ENCODE data around the gene FAM83G.
"Not testable (repeated sequence)": the region's sequence is repeated elsewhere in the genome, so short reads cannot be mapped to it uniquely, and the experiment has no call there.

Gene FAM83G

DNA sequence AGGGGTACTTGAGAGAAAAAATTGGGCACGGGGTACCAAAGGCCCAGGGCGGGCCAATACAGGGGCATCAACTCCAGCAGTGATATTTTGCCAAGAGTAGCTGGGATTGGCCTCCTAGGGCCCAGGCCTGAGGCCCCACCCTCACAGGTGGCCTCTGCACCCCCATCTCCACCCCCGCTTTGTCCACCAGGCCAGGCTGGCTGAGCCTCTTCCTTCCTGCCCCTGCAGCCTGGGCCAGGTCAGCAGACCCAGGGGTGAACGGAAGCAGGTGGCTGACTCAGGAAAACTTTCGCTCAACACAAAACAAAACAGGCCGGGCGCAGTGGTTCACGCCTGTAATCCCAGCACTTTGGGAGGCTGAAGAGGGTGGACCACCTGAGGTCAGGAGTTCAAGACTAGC is 38.5 kb upstream of the FAM83G start:
- H3K27me3 ChIP-seq (ENCODE audit: insufficient read depth, low read length, poor library complexity); H3K79me1 ChIP-seq (ENCODE audit: low read length); H3K18ac ChIP-seq (ENCODE audit: low read length); H3K9ac ChIP-seq (ENCODE audit: low read length); H2BK15ac ChIP-seq (replicated peaks; ENCODE audit: low read depth); DNase-seq; H4K8ac ChIP-seq (ENCODE audit: low read depth, low read length); H3K27ac ChIP-seq (ENCODE audit: low read depth, low read length); H3K4me3 ChIP-seq (ENCODE audit: low read length); H2BK120ac ChIP-seq (ENCODE audit: low read depth, low read length); H3K4me1 ChIP-seq (ENCODE audit: control insufficient read depth, low read depth, low read length); H2AK5ac ChIP-seq (ENCODE audit: low read length); H3K36me3 ChIP-seq (ENCODE audit: control insufficient read depth, insufficient read depth, low read length); H4K5ac ChIP-seq (ENCODE audit: low read length); H3K56ac ChIP-seq (ENCODE audit: low read length); H2BK5ac ChIP-seq (ENCODE audit: low read length); H3K79me2 ChIP-seq (ENCODE audit: control insufficient read depth, insufficient read depth, low read length); H3K4ac ChIP-seq (ENCODE audit: low read depth, low read length); H3K23ac ChIP-seq (ENCODE audit: low read length); H3K4me2 ChIP-seq (ENCODE audit: low read length): not testable (repeated sequence)
- no CpG with 5 or more reads among the region's 8 CpGs for WGBS (ENCODE audit: extremely low coverage, insufficient coverage, low lambda C conversion rate)

DNA sequence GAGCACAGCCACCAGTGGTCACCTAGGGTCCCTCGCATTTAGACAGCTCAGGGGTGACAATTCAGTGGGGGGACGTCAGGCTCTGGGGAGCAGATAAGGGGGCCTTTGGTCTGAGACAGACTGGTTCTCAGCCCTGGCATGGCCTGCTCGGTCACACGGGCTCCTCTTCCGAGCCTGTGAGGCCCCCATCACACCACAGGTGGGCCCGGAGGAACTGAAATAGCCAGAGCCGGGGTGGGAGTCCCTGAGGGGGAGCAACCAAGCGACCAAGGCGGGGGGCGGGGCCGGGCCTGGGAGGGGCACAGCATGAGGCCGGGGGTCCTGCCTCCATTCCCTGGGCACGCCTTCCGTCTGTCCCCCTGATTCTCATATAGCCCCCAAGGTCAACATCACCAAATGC is 37.8 kb upstream of the FAM83G start:
- not testable (repeated sequence) for H3K4me2 ChIP-seq (ENCODE audit: low read length); H3K27ac ChIP-seq (ENCODE audit: low read depth, low read length); H4K8ac ChIP-seq (ENCODE audit: low read depth, low read length); H3K4ac ChIP-seq (ENCODE audit: low read depth, low read length); H3K36me3 ChIP-seq (ENCODE audit: control insufficient read depth, insufficient read depth, low read length); H2BK15ac ChIP-seq (replicated peaks; ENCODE audit: low read depth); H2BK5ac ChIP-seq (ENCODE audit: low read length); H4K5ac ChIP-seq (ENCODE audit: low read length); H3K4me3 ChIP-seq (ENCODE audit: low read length); H2AK5ac ChIP-seq (ENCODE audit: low read length); H3K23ac ChIP-seq (ENCODE audit: low read length); H2BK120ac ChIP-seq (ENCODE audit: low read depth, low read length); H3K56ac ChIP-seq (ENCODE audit: low read length); H3K79me2 ChIP-seq (ENCODE audit: control insufficient read depth, insufficient read depth, low read length); DNase-seq; H3K18ac ChIP-seq (ENCODE audit: low read length); H3K27me3 ChIP-seq (ENCODE audit: insufficient read depth, low read length, poor library complexity); H3K79me1 ChIP-seq (ENCODE audit: low read length); H3K9ac ChIP-seq (ENCODE audit: low read length); H3K4me1 ChIP-seq (ENCODE audit: control insufficient read depth, low read depth, low read length)
- no CpG with 5 or more reads among the region's 14 CpGs for WGBS (ENCODE audit: extremely low coverage, insufficient coverage, low lambda C conversion rate)

DNA sequence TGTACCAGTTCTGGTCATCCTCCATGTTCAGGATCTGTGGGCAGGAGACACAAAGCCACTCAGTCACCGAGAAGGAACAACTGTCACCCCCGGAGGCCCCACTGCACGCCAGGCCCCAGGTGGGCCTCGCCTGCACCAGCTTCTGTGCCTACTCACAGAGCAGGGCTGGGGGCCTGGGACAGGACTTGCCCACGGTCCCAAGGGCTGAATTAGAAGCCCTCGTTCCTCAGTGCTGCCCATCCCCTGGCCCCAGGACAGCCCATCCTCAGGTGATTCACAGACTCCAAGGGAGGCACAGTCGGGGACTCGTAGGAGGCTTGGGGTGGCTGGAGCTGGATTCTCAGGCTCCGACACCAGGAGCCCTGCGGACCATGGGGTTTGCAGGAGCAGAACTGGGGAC is 37.3 kb upstream of the FAM83G start:
- H3K23ac ChIP-seq (ENCODE audit: low read length); H3K4me1 ChIP-seq (ENCODE audit: control insufficient read depth, low read depth, low read length); H2BK5ac ChIP-seq (ENCODE audit: low read length); H2BK120ac ChIP-seq (ENCODE audit: low read depth, low read length); H3K4me3 ChIP-seq (ENCODE audit: low read length); DNase-seq; H3K79me1 ChIP-seq (ENCODE audit: low read length); H3K27ac ChIP-seq (ENCODE audit: low read depth, low read length); H3K79me2 ChIP-seq (ENCODE audit: control insufficient read depth, insufficient read depth, low read length); H4K5ac ChIP-seq (ENCODE audit: low read length); H4K8ac ChIP-seq (ENCODE audit: low read depth, low read length); H2AK5ac ChIP-seq (ENCODE audit: low read length); H2BK15ac ChIP-seq (replicated peaks; ENCODE audit: low read depth); H3K4me2 ChIP-seq (ENCODE audit: low read length); H3K36me3 ChIP-seq (ENCODE audit: control insufficient read depth, insufficient read depth, low read length); H3K56ac ChIP-seq (ENCODE audit: low read length); H3K27me3 ChIP-seq (ENCODE audit: insufficient read depth, low read length, poor library complexity); H3K4ac ChIP-seq (ENCODE audit: low read depth, low read length); H3K18ac ChIP-seq (ENCODE audit: low read length); H3K9ac ChIP-seq (ENCODE audit: low read length): not testable (repeated sequence)
- WGBS (ENCODE audit: extremely low coverage, insufficient coverage, low lambda C conversion rate), result no CpG with 5 or more reads among the region's 10 CpGs

DNA sequence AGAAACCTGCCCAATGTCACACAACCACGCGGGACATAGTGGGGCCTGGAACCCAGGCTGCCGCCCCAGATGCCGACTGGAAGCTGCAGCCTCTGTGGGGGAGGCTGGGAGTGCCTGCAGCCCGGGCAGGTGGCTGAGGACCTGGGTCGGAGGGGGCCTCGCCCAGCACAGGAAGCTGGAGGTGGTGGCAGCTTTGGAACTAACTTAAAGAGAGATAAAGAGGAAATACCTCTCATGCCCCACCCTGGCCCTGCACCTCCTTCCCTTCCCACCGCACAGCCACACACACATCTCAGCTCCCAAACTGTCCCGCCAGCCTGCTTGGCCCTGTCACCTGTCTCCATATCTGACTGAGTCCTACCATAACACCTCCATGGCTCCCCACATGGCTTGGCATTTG is 35.8 kb upstream of the FAM83G start:
- not testable (repeated sequence) for H3K18ac ChIP-seq (ENCODE audit: low read length); H3K4ac ChIP-seq (ENCODE audit: low read depth, low read length); H4K5ac ChIP-seq (ENCODE audit: low read length); H3K27ac ChIP-seq (ENCODE audit: low read depth, low read length); H3K27me3 ChIP-seq (ENCODE audit: insufficient read depth, low read length, poor library complexity); H3K23ac ChIP-seq (ENCODE audit: low read length); H2BK15ac ChIP-seq (replicated peaks; ENCODE audit: low read depth); H3K79me2 ChIP-seq (ENCODE audit: control insufficient read depth, insufficient read depth, low read length); H2AK5ac ChIP-seq (ENCODE audit: low read length); H3K36me3 ChIP-seq (ENCODE audit: control insufficient read depth, insufficient read depth, low read length); H3K9ac ChIP-seq (ENCODE audit: low read length); H4K8ac ChIP-seq (ENCODE audit: low read depth, low read length); H2BK120ac ChIP-seq (ENCODE audit: low read depth, low read length); H3K4me1 ChIP-seq (ENCODE audit: control insufficient read depth, low read depth, low read length); H3K56ac ChIP-seq (ENCODE audit: low read length); H3K79me1 ChIP-seq (ENCODE audit: low read length); H2BK5ac ChIP-seq (ENCODE audit: low read length); DNase-seq; H3K4me2 ChIP-seq (ENCODE audit: low read length); H3K4me3 ChIP-seq (ENCODE audit: low read length)
- no CpG with 5 or more reads among the region's 9 CpGs for WGBS (ENCODE audit: extremely low coverage, insufficient coverage, low lambda C conversion rate)

DNA sequence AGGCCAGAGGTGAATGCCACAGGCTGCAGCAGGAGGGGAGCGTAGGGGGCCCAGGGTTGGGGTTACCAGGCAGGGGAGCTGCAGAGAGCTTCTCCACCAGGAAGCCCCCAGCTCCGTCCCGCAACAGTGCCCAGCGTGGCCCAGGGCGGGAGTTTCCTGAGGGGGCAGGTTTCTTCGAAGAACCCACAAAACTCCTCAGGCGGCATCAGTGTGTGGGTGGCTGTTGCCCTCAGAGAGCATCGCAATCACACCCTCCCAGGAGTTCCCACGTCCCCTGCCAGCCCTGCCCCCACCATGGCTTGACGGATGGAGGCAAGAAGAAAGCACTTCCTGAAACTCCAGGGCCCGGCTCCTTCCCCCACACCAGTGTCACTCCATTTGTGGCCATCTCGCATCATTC is 34.2 kb upstream of the FAM83G start:
- no CpG with 5 or more reads among the region's 12 CpGs for WGBS (ENCODE audit: extremely low coverage, insufficient coverage, low lambda C conversion rate)
- not testable (repeated sequence) for H3K4me3 ChIP-seq (ENCODE audit: low read length); H3K4ac ChIP-seq (ENCODE audit: low read depth, low read length)

DNA sequence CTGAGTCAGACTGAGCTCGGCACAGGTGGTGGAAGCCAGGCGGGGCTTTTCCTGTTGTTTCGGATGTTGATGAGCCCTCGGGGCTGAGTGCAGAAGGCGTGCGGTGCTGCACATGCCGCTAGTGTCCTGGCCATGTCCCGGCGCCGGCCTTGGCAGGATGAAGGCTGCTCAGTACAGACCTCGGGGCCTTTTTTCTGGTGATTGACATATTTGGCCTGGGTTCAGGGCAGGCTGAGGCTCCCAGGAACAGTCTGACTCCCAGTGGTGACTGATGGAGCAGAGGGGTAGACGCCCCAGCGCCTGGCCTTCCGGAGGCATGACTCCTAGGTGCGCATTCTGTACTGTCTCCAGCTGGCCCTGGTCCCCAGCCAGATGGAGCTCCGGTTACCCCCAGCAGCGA is 33.4 kb upstream of the FAM83G start:
- no CpG with 5 or more reads among the region's 17 CpGs for WGBS (ENCODE audit: extremely low coverage, insufficient coverage, low lambda C conversion rate)
- H3K18ac ChIP-seq (ENCODE audit: low read length); H3K79me1 ChIP-seq (ENCODE audit: low read length); H3K4me3 ChIP-seq (ENCODE audit: low read length); H3K36me3 ChIP-seq (ENCODE audit: control insufficient read depth, insufficient read depth, low read length); H3K4ac ChIP-seq (ENCODE audit: low read depth, low read length); H3K79me2 ChIP-seq (ENCODE audit: control insufficient read depth, insufficient read depth, low read length); H3K9ac ChIP-seq (ENCODE audit: low read length); H3K4me2 ChIP-seq (ENCODE audit: low read length); H2AK5ac ChIP-seq (ENCODE audit: low read length); DNase-seq; H2BK5ac ChIP-seq (ENCODE audit: low read length); H3K27ac ChIP-seq (ENCODE audit: low read depth, low read length); H2BK120ac ChIP-seq (ENCODE audit: low read depth, low read length); H3K4me1 ChIP-seq (ENCODE audit: control insufficient read depth, low read depth, low read length); H3K56ac ChIP-seq (ENCODE audit: low read length); H4K8ac ChIP-seq (ENCODE audit: low read depth, low read length); H3K23ac ChIP-seq (ENCODE audit: low read length); H4K5ac ChIP-seq (ENCODE audit: low read length); H3K27me3 ChIP-seq (ENCODE audit: insufficient read depth, low read length, poor library complexity); H2BK15ac ChIP-seq (replicated peaks; ENCODE audit: low read depth): not testable (repeated sequence)

More for the DNA sequence above, 34.2 kb upstream of the FAM83G start:
- not testable (repeated sequence) for H3K79me1 ChIP-seq (ENCODE audit: low read length); H2AK5ac ChIP-seq (ENCODE audit: low read length); DNase-seq; H3K4me2 ChIP-seq (ENCODE audit: low read length); H3K27me3 ChIP-seq (ENCODE audit: insufficient read depth, low read length, poor library complexity); H3K18ac ChIP-seq (ENCODE audit: low read length); H2BK15ac ChIP-seq (replicated peaks; ENCODE audit: low read depth); H4K5ac ChIP-seq (ENCODE audit: low read length); H3K23ac ChIP-seq (ENCODE audit: low read length); H3K9ac ChIP-seq (ENCODE audit: low read length); H4K8ac ChIP-seq (ENCODE audit: low read depth, low read length); H2BK5ac ChIP-seq (ENCODE audit: low read length); H3K79me2 ChIP-seq (ENCODE audit: control insufficient read depth, insufficient read depth, low read length); H3K36me3 ChIP-seq (ENCODE audit: control insufficient read depth, insufficient read depth, low read length); H3K4me1 ChIP-seq (ENCODE audit: control insufficient read depth, low read depth, low read length); H3K27ac ChIP-seq (ENCODE audit: low read depth, low read length); H3K56ac ChIP-seq (ENCODE audit: low read length); H2BK120ac ChIP-seq (ENCODE audit: low read depth, low read length)
